ENCODE results near the gene GPR148. TPM values are rescaled to one million over a fixed set of nuclear protein-coding genes. Genes with fewer than 3 reads are reported as not detected.

GPR148 gene
- total RNA-seq, 4 donors from 2014 or later = not detected

DNA sequence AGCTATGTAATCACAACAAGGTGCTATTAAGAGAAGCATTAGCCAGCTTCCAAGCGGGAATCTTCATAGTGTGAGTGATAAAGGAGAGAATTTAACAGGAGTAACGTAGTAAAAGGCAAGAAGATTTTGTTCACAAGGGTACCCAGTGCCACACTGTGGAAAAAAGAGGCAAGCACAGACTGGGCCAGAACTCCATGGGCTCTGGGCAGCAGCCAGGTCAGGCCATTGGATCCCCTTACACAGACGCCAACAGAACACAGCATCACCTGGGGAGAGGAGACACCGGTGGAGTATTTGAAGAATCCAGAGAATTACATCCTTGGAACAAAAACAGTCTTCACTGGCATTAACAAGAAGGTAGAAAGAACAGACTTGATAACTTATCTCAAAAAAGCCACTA lies 47.7 kb downstream of the GPR148 start:
- intact Hi-C loops (cut with DNase I) = no loop called here
- Histone ChIP-seq H3K27ac (replicated peaks in 1 of 4) (no peak overlapping the region), H3K4me1 (no peaks in the 10 kb centered on the region), H3K36me3 (no peaks in the 10 kb centered on the region), H3K27me3 (peaks cover 0 to 19% (median 0%) of the 10 kb centered on the region in 4 donors), H3K9me3 (no peaks in the 10 kb centered on the region), H3K4me3 (no peak overlapping the region)
- DNase-seq (ENCODE audit: extremely low spot score) = peak; percentile 42
- 46% methylated on average over 4 of the region's 4 CpGs for WGBS
- no peak for TF ChIP-seq EP300 (IDR thresholded peaks at IDR 0.05)
- TF ChIP-seq POLR2A (IDR thresholded peaks at IDR 0.05; ENCODE audit: low read depth) = no peak
- no peak for TF ChIP-seq CTCF (IDR thresholded peaks at IDR 0.05)
- TF ChIP-seq POLR2AphosphoS5 (IDR thresholded peaks at IDR 0.05) = no peak

DNA sequence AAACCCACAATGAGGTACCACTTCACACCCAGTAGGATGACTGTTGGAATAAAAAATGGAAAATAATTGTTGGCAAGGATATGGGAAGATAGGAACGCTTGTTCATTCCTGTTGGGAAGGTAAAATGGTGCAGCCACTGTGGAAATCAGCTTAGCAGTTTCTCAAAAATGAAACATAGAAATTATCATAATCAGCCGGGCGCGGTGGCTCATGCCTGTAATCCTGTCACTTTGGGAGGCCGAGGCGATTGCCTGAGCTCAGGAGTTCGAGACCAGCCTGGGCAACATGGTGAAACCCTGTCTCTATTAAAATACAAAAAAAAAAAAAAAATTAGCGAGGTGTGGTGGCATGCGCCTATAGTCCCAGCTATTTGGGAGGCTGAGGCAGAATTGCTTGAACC lies 49.9 kb downstream of the GPR148 start:
- Histone ChIP-seq H3K9me3 (peaks cover 0 to 5% (median 0%) of the 10 kb centered on the region in 4 donors), H3K4me3 (no peak overlapping the region), H3K36me3 (no peaks in the 10 kb centered on the region), H3K27ac (replicated peaks in 1 of 4) (no peak overlapping the region), H3K27me3 (peaks cover 0 to 19% (median 0%) of the 10 kb centered on the region in 4 donors), H3K4me1 (no peaks in the 10 kb centered on the region)
- 77% methylated on average over 9 of the region's 9 CpGs for WGBS
- intact Hi-C loops (cut with DNase I) = no loop called here
- DNase-seq (ENCODE audit: extremely low spot score) = peak; percentile 79
- no peak for TF ChIP-seq CTCF (IDR thresholded peaks at IDR 0.05)
- no peak for TF ChIP-seq POLR2AphosphoS5 (IDR thresholded peaks at IDR 0.05)
- no peak for TF ChIP-seq POLR2A (IDR thresholded peaks at IDR 0.05; ENCODE audit: low read depth)
- no peak for TF ChIP-seq EP300 (IDR thresholded peaks at IDR 0.05)

Other genes with a start within 250 kb of the GPR148 start
- not detected for gene POTEI, start 219.7 kb upstream of the GPR148 start, total RNA-seq
- not detected for gene CFC1B, start 207.8 kb upstream of the GPR148 start, total RNA-seq
- not detected for gene CFC1, start 129.5 kb upstream of the GPR148 start, total RNA-seq
- gene POTEJ, start 117.6 kb upstream of the GPR148 start, total RNA-seq = not detected
- gene AMER3, start 26.5 kb downstream of the GPR148 start, total RNA-seq = under 1 TPM in 1 of 4 donors, not detected in 3; 0.06 TPM
- 10 to 100 TPM; 23.7 to 51.5 (median 37.1) TPM for gene ARHGEF4, start 107.8 kb downstream of the GPR148 start, total RNA-seq